Amygdala (tissue), 56 donors: ENCODE measurements around the gene SNF8.

Experiments
- DNase-seq, 56 donors: peaks; one replicate each; lab custom pipeline; 2025; lab: John Stamatoyannopoulos, UW

SNF8 gene

DNA sequence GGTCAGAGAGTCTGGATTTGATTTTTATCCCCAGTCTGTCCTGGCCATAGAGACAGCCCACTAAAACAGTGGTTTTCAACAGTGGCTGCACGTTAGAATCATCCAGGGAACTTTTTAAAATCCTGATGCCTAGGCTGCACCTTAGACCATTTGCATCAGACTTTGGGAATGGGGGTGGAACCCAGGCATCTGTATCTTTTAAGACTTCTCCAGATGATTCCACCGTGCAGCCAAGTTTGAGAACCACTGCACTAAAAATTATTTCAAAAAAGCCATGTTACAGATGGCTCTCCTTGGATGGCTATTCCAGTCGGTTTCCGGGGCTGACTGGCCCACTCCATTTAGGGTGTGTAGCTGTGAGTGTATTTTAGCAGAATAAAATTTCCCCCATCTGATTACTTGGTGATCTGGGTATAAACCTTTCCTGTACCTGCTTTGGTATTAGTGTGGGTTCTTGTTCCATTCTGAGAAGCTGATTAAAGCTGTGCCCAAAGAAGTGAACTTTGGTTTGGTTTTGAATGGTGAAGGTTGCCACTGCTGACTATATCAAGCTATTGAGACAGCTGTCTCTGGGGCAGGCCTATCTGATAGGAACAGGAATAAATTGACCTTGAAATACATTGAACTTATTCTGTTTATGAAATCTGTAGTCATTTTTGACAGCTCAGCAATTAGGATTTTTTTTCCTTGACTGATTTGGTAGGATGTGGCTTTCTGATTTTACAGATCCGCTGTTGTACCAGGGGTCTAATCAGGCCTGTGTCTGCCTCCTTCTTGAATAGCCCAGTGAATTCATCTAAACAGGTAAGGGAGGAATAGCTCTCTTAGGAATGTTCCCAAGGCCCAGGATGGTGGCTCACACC, 50.8 kb downstream of the SNF8 start:
- DNase-seq: no peak

DNA sequence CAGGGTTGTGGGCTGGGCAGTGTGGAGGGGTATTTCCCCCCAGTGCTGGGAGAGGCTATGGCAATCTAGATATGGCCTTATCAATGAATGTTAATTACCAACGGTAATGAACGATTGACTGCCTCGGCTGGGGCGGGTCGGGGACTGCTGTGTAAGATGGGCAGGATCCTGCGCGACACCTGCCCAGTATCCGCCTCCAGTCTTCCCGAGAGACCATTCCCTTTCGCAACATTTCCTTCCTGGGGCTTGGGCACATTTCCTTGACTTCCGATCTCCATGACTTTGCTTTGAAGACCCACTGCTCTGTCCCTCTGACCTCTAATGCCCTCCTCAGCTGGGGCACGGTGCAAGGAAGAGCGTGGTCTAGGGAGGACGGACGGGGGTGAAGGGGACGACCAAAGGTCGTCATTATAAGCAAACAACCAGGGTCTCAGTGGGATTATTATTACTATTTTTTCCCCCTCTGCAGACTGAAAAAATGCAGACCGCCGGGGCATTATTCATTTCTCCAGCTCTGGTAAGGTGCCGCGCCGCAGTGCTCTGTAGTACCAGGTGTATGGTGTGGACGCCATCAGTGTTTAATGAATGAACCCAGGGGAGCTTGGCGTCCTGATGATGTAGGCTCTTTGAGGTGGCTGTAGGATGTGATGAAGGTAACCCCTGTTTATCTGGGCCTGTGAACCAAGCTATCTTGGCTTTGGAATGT, 51.5 kb downstream of the SNF8 start:
- no peak for DNase-seq

DNA sequence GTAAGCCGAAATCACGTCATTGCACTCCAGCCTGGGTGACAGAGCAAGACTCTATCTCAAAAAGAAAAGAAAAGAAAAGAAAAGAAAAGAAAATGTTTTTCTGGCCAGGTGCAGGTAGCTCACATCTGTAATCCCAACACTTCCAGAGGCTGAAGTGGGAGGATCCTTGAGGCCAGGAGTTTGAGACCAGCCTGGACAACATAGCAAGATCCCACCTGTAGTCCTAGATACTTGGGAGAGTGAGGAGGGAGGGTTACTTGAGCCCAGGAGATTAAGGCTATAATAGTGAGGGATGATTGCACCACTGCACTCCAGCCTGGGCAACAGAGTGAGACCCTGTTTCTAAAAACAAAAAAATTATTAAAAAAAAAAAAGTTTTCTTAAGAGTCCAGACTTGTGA, 54.6 kb downstream of the SNF8 start:
- DNase-seq: no peak

DNA sequence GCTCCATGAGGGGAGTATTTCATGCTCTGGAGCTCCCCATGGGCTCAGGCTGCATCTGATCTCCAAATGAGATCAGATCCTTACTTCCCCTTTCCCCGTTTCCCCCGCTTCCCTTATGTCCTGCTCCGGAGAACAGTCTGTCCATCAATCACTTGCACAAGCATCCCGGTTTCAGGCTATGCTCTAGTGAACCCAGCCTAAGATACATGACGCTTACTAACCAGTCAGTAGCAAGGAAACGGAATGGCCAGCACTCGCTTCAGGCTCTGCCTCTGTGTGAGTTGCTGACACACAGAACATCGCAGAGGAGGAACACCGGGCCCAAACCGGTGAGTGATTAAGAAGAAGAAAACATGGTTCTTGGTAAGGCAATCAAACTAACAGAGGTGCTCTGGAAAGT, 61.5 kb downstream of the SNF8 start:
- no peak for DNase-seq

DNA sequence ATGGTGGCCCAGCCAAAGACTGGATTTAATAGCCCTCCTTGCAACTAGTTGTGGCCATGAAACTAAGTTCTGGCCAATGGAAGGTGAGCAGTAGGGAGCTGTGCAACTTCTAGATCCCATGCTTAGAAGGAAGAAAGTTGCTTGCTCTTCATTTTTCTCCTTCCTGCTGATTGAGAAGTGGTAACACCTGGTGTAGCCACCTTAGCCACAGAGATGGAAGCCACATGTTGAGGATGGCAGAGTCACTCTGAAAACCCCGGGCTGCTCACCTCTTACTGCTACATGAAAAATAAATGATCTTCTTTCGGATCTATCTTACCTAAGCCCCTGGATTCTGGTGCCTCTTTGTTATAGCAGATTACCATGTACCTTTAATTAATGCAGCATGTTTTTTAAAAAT, 62.4 kb downstream of the SNF8 start:
- no peak for DNase-seq
